HepG2 (cell line): Measurements from ENCODE around the gene ALOXE3. TPM values are rescaled to one million over a fixed set of nuclear protein-coding genes. Genes with fewer than 3 reads are reported as not detected.

Experiments
- ATAC-seq: fragments of 200-7000 bp; cut with Tn5 transposase; 3 replicates; pipeline ENCODE4 v1.9.1; 2020; ENCODE audit warnings: mild to moderate bottlenecking, moderate library complexity
- BruUV-seq: library from RNA; stranded (reverse); fragments of 400-500 nt; replicated peaks from 2 replicates; lab custom pipeline; 2021; lab: Mats Ljungman, UMichigan
- CTCF ChIA-PET: fragments of 300-600 bp; formaldehyde crosslinking; extraction: SDS; loops from one replicate; lab custom pipeline; 2021; ENCODE audit warnings: low total read pairs, inconsistent platforms, low intra/inter-chr PET ratio; lab: Yijun Ruan, JAX
- POLR2A ChIA-PET: fragments of 350-600 bp; sonication (Branson Sonifier 250); formaldehyde crosslinking; loops from one replicate; lab custom pipeline; 2020; ENCODE audit warnings: antibody characterized with exemption, inconsistent platforms; lab: Yijun Ruan, JAX
- DNase-seq: peaks from one replicate; pipeline ENCODE4 v3.0.0-alpha.2; 2015; ENCODE audit warnings: low spot score
- FAIRE-seq: peaks from 3 replicates; lab custom pipeline; 2011; peaks lifted over from hg19 to GRCh38; lab: Jason Lieb, UNC
- H2AFZ ChIP-seq: one replicate; pipeline ENCODE4 v1.6.1; 2011; ENCODE audit warnings: low read length, inconsistent platforms
- H3K27ac ChIP-seq: fragments of 300-600 bp; 3 replicates; pipeline ENCODE4 v1.8.0; 2011; ENCODE audit warnings: mixed run types, mild to moderate bottlenecking, mixed read lengths, low read length, inconsistent platforms; ENCODE audit not compliant: insufficient read depth; ENCODE audit errors: extremely low read length
- H3K27me3 ChIP-seq, 2 experiments: fragments of 200-600 bp in 1 of 2; 2 replicates in 1 of 2; 3 replicates in 1 of 2; pipeline versions ENCODE4 v1.6.0 to v1.8.0; 2011; ENCODE audit warnings: low read length in 2 of 2, mild to moderate bottlenecking in 2 of 2, moderate library complexity in 2 of 2, inconsistent platforms in 1 of 2; ENCODE audit not compliant: insufficient read depth in 2 of 2, control insufficient read depth in 1 of 2
- H3K36me3 ChIP-seq, 2 experiments: fragments of 200-600 bp in 1 of 2; replicated peaks in 1 of 2; 2 replicates in 1 of 2; 3 replicates in 1 of 2; pipeline versions ENCODE4 v1.5.1 to v1.8.0; 2011; ENCODE audit warnings: low read length in 2 of 2, inconsistent platforms in 1 of 2; ENCODE audit not compliant: insufficient read depth in 2 of 2, control insufficient read depth in 1 of 2
- H3K4me1 ChIP-seq: 2 replicates; pipeline ENCODE4 v1.5.1; 2012; ENCODE audit warnings: low read length, inconsistent platforms; ENCODE audit not compliant: insufficient read depth
- H3K4me2 ChIP-seq: 2 replicates; pipeline ENCODE4 v1.6.0; 2011; ENCODE audit warnings: low read depth, low read length, inconsistent platforms
- H3K4me3 ChIP-seq, 3 experiments: fragments of 200-600 bp in 1 of 3; sonication (generic), shearing (Covaris generic) in 1 of 3; replicated peaks in 1 of 3; 2 replicates each; pipeline ENCODE4 v1.5.1; 2011 to 2016; ENCODE audit warnings: low read length in 3 of 3, inconsistent platforms in 2 of 3, low read depth in 2 of 3, mild to moderate bottlenecking in 2 of 3, control low read depth in 1 of 3, mixed read lengths in 1 of 3; ENCODE audit not compliant: insufficient read depth in 1 of 3
- H3K79me2 ChIP-seq: one replicate; pipeline ENCODE4 v1.6.1; 2011; ENCODE audit warnings: low read length, inconsistent platforms; ENCODE audit not compliant: insufficient read depth
- H3K9ac ChIP-seq: 2 replicates; pipeline ENCODE4 v1.6.0; 2011; ENCODE audit warnings: mild to moderate bottlenecking, low read depth, low read length, inconsistent platforms; ENCODE audit not compliant: insufficient read depth
- H3K9me3 ChIP-seq: 2 replicates; pipeline ENCODE4 v1.5.1; 2012; ENCODE audit warnings: mild to moderate bottlenecking, low read length
- H4K20me1 ChIP-seq: 2 replicates; pipeline ENCODE4 v1.6.0; 2011; ENCODE audit warnings: inconsistent platforms, mild to moderate bottlenecking, low read length, moderate library complexity; ENCODE audit not compliant: insufficient read depth
- BHLHE40 ChIP-seq: IDR thresholded peaks from 2 replicates; pipeline ENCODE4 v1.6.1; 2011; ENCODE audit warnings: low read length, improper control_type of control experiment
- BRCA1 ChIP-seq: sonication (generic); formaldehyde crosslinking; IDR thresholded peaks from 2 replicates; pipeline ENCODE4 v1.4.0; 2020; ENCODE audit warnings: missing genetic modification reagents
- CBX2 ChIP-seq, 2 experiments: fragments of 200-600 bp in 1 of 2; sonication (generic); formaldehyde crosslinking in 1 of 2; IDR thresholded peaks; 2 replicates each; pipeline versions ENCODE4 v1.7.0 to v1.8.1; 2018 to 2022; ENCODE audit warnings: low read depth in 2 of 2, low read length in 1 of 2, mild to moderate bottlenecking in 1 of 2, missing genetic modification reagents in 1 of 2
- CENPX ChIP-seq: sonication (generic); formaldehyde crosslinking; IDR thresholded peaks from 2 replicates; pipeline ENCODE4 v1.9.0; 2021; ENCODE audit warnings: mild to moderate bottlenecking, missing genetic modification reagents, moderate library complexity
- CHD4 ChIP-seq: fragments of 200-600 bp; sonication (generic); IDR thresholded peaks from 2 replicates; pipeline ENCODE4 v1.7.0; 2017; ENCODE audit warnings: mild to moderate bottlenecking, low read length, borderline replicate concordance
- HNF4G ChIP-seq, 2 experiments: sonication (generic) in 1 of 2; formaldehyde crosslinking in 1 of 2; IDR thresholded peaks; 2 replicates each; pipeline versions ENCODE4 v1.4.0 to v1.6.1; 2011 to 2020; ENCODE audit warnings: borderline replicate concordance in 2 of 2, low read depth in 2 of 2, mild to moderate bottlenecking in 2 of 2, low read length in 1 of 2, missing genetic modification reagents in 1 of 2, moderate library complexity in 1 of 2
- KLF12 ChIP-seq: sonication (generic); formaldehyde crosslinking; IDR thresholded peaks from 2 replicates; pipeline ENCODE4 v1.4.0; 2020; ENCODE audit warnings: missing genetic modification reagents, borderline replicate concordance
- NFRKB ChIP-seq: fragments of 450-650 bp; IDR thresholded peaks from 2 replicates; pipeline ENCODE4 v1.6.1; 2017
- PRMT3 ChIP-seq: sonication (generic); formaldehyde crosslinking; IDR thresholded peaks from 2 replicates; pipeline ENCODE4 v1.8.1; 2022; ENCODE audit warnings: low read depth, mild to moderate bottlenecking, moderate library complexity, missing genetic modification reagents, borderline replicate concordance
- RFX1 ChIP-seq: fragments of 450-650 bp; IDR thresholded peaks from 2 replicates; pipeline ENCODE4 v1.6.1; 2017
- TFE3 ChIP-seq: IDR thresholded peaks from 2 replicates; pipeline ENCODE4 v1.6.1; 2016
- ZBTB46 ChIP-seq: sonication (generic); formaldehyde crosslinking; IDR thresholded peaks from 2 replicates; pipeline ENCODE4 v1.4.0; 2020; ENCODE audit warnings: mild to moderate bottlenecking, missing genetic modification reagents, borderline replicate concordance
- ZBTB49 ChIP-seq: sonication (generic); formaldehyde crosslinking; IDR thresholded peaks from 2 replicates; pipeline ENCODE4 v1.4.0; 2020; ENCODE audit warnings: missing genetic modification reagents, borderline replicate concordance
- ZNF224 ChIP-seq: sonication (generic); formaldehyde crosslinking; IDR thresholded peaks from 2 replicates; pipeline ENCODE4 v1.5.0; 2020; ENCODE audit warnings: mild to moderate bottlenecking, missing genetic modification reagents
- ZNF225 ChIP-seq: sonication (generic); formaldehyde crosslinking; IDR thresholded peaks from 2 replicates; pipeline ENCODE4 v1.4.0; 2020; ENCODE audit warnings: mild to moderate bottlenecking, missing genetic modification reagents
- ZNF275 ChIP-seq: sonication (generic); formaldehyde crosslinking; IDR thresholded peaks from 2 replicates; pipeline ENCODE4 v1.8.0; 2022; ENCODE audit warnings: missing genetic modification reagents, mild to moderate bottlenecking, inconsistent platforms, borderline replicate concordance
- ZNF414 ChIP-seq: sonication (generic); formaldehyde crosslinking; IDR thresholded peaks from 2 replicates; pipeline ENCODE4 v1.5.0; 2020; ENCODE audit warnings: missing genetic modification reagents
- WGBS: methylation state at CpG from one replicate; pipeline ENCODE4 v1.1.6; 2017; ENCODE audit warnings: low lambda C conversion rate; 5-methylcytosine and 5-hydroxymethylcytosine counted together
- in situ Hi-C: cut with HindIII; loops from 2 replicates; pipeline ENCODE4 v1.10.0; 2017; ENCODE audit warnings: low pct_unique_long_range_greater_than_20kb; ENCODE audit not compliant: extremely low pct_ligation_motif_present
- intact Hi-C: fragments of 100-400 bp; cut with micrococcal nuclease; formaldehyde crosslinking; loops from one replicate; pipeline ENCODE4 v1.10.0; 2022; ENCODE audit not compliant: unreplicated experiment
- polyA plus RNA-seq, 8 experiments: library from polyadenylated mRNA; depleted of rRNA in 3 of 8; stranded (reverse) in 7 of 8; unstranded in 1 of 8; fragments of >200 nt; fragmentation: Illumina TruSeq in 4 of 8; extraction: Trizol in 4 of 8; gene quantifications; 2 replicates each; pipeline versions ENCODE4 v1.2.1 to v1.2.3, GENCODE V29; 2011 to 2016; ENCODE audit warnings: low read depth in 4 of 8, missing spikeins in 1 of 8, mixed read lengths in 1 of 8; ENCODE audit not compliant: insufficient read depth in 1 of 8
- total RNA-seq, 5 experiments: library from RNA; depleted of rRNA; stranded (reverse); fragments of >200 nt; fragmentation: Illumina TruSeq; extraction: Trizol; gene quantifications; 2 replicates each; pipeline ENCODE4 v1.2.3, GENCODE V29; 2016; ENCODE audit warnings: low read depth in 1 of 5

ALOXE3 gene
- total and polyA plus RNA-seq, 2 of the 13 experiments (the other 11 are each of a cell fraction or from before 2014, with no cell fraction given) = 0.07 TPM; not detected in 1

- Histone ChIP-seq H3K27ac (no peak overlapping the region), H4K20me1 (peaks cover 13% of the 10 kb centered on the region; the same call in 1 of the 2 replicates), H3K36me3 (no peaks in the 10 kb centered on the region), H3K9me3 (no peaks in the 10 kb centered on the region), H3K9ac (no peak overlapping the region), H3K79me2 (no peaks in the 10 kb centered on the region), H2AFZ (no peak overlapping the region), H3K4me3 (no peak overlapping the region), H3K27me3 (peaks cover 28 to 83% of the 10 kb centered on the region in 2 experiments), H3K4me2 (no peak overlapping the region), H3K4me1 (no peaks in the 10 kb centered on the region; the same call in 1 of the 2 replicates)
- intact Hi-C loops = no loop called here
- no peak for DNase-seq
- in situ Hi-C loops = loop anchor here (5.0 kb wide), 1 partner anchor 45 kb away; the partner anchor contains the start of gene ALOXE3
- ChIA-PET POLR2A (no interaction called here), CTCF (no interaction called here)
- FAIRE-seq = no peak
- WGBS = 65% methylated on average over 8 of the region's 28 CpGs
- no peak for ATAC-seq
- BruUV-seq = no TSS peak
- TF ChIP-seq ZNF414 (CRISPR knock-in tag) (no peak), HNF4G (IDR thresholded peaks at IDR 0.05; ENCODE audit: borderline replicate concordance, low read depth, low read length) (no peak), HNF4G (CRISPR knock-in tag; IDR thresholded peaks at IDR 0.05; ENCODE audit: borderline replicate concordance, low read depth) (no peak), ZBTB46 (CRISPR knock-in tag) (no peak), BHLHE40 (no peak), RFX1 (no peak), PRMT3 (CRISPR knock-in tag) (no peak), TFE3 (CRISPR knock-in tag) (no peak), CBX2 (IDR thresholded peaks at IDR 0.05; ENCODE audit: low read depth, low read length) (no peak), CBX2 (CRISPR knock-in tag; IDR thresholded peaks at IDR 0.05; ENCODE audit: low read depth) (no peak), KLF12 (no peak), NFRKB (no peak), CHD4 (no peak), ZBTB49 (no peak), ZNF225 (CRISPR knock-in tag) (no peak), ZNF224 (no peak), ZNF275 (CRISPR knock-in tag) (no peak), CENPX (CRISPR knock-in tag) (no peak), BRCA1 (CRISPR knock-in tag) (no peak)
Observed at GRCh38 chr17:8072341-8072728, 46.0 kb downstream of the ALOXE3 start.
